Effector memory CD8-positive, alpha-beta T cell (primary cell): Measurements from ENCODE around the gene ANKDD1A.

Source experiments
- ATAC-seq: fragments of 150-1000 bp; cut with Tn5 transposase; replicated peaks from 2 replicates; pipeline ENCODE4 v1.10.0; 2021; ENCODE audit warnings: mild to moderate bottlenecking, moderate library complexity
- DNase-seq, 3 experiments: peaks; one replicate each; pipeline ENCODE4 v3.0.0; 2021
- H3K27ac Mint-ChIP-seq, 2 donors: one replicate each; pipeline ENCODE4 v1.8.0; 2022; ENCODE audit warnings: mild to moderate bottlenecking in 2 of 2, mixed read lengths in 2 of 2, moderate library complexity in 2 of 2
- H3K27me3 Mint-ChIP-seq, 2 donors: one replicate each; pipeline ENCODE4 v1.8.0; 2022; ENCODE audit warnings: mixed read lengths in 2 of 2
- H3K36me3 Mint-ChIP-seq: one replicate; pipeline ENCODE4 v1.8.0; 2022; ENCODE audit warnings: mild to moderate bottlenecking, moderate library complexity, mixed read lengths; ENCODE audit not compliant: insufficient read depth
- H3K4me1 Mint-ChIP-seq, 2 donors: one replicate each; pipeline ENCODE4 v1.8.0; 2022; ENCODE audit warnings: low read depth in 2 of 2, mixed read lengths in 2 of 2
- H3K4me3 Mint-ChIP-seq, 2 donors: one replicate each; pipeline ENCODE4 v1.8.0; 2022; ENCODE audit warnings: mild to moderate bottlenecking in 2 of 2, mixed read lengths in 2 of 2, moderate library complexity in 2 of 2
- H3K9me3 Mint-ChIP-seq, 2 donors: one replicate each; pipeline ENCODE4 v1.8.0; 2022; ENCODE audit warnings: mixed read lengths in 2 of 2

Gene ANKDD1A

GRCh38 chr15:64981812-64982431 is 70.2 kb downstream of the ANKDD1A start:
- Mint-ChIP-seq H3K4me3 (no peak overlapping the region), H3K4me1 (peaks cover 5 to 12% of the 10 kb centered on the region in 2 donors), H3K36me3 (peaks cover 25% of the 10 kb centered on the region), H3K27ac (no peak overlapping the region), H3K9me3 (no peaks in the 10 kb centered on the region), H3K27me3 (no peaks in the 10 kb centered on the region)
- DNase-seq, result no peak
- no peak for ATAC-seq

DNA sequence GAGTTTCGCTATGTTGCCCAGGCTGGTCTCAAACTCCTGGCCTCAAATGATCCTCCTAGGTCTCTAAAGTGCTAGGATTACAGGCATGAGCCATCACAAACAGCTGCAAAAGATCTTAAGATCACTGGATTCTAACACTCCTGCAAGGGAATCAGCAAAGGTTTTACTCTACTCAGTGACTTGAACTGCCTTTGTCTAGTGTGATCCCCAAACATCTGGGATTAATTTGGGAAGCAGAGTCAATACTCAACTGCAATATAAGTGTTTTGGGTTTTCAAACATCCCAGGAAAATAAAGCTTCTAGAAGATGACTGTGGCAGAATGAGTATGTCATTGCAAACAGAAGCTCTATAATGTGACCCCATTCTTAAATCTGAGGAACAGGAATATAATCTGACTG is 70.8 kb downstream of the ANKDD1A start:
- peaks cover 7 to 16% of the 10 kb centered on the region in 2 donors for H3K4me1 Mint-ChIP-seq
- H3K36me3 Mint-ChIP-seq, result peaks cover 25% of the 10 kb centered on the region
- ATAC-seq (no peak), DNase-seq (no peak)
- H3K27me3 Mint-ChIP-seq, result no peaks in the 10 kb centered on the region
- H3K27ac Mint-ChIP-seq, result no peak overlapping the region
- no peak overlapping the region for H3K4me3 Mint-ChIP-seq
- no peaks in the 10 kb centered on the region for H3K9me3 Mint-ChIP-seq

DNA sequence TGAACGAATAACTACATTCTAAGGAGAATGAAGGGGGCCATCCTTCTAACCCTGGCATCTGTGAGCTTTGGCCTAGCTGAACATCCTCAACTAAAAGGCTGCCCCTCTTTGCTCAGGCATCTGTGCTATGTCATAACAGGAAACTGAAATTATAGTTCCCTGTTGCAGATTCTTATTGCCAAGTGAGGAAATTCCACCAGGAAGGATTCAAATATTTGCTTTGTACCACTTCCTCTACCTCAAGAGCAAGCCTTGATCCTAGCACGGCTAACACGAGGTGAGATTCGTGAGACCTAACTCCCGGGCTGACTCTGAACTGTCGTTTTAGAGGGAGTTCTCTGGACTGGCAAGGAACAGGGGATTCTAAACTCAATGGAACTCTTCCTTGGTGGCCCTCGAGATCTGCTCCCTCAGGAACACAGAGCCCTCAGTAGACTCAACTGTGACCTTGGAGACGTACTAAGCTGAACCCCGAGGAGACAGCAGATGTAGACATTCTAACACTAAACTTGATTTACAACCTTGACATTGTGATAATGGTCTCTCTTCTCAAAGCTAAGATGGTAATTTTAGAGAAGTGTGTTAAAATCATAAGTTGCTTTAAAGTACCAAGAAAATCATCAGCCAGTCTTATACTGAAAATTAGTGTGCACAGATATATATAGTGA is 73.8 kb downstream of the ANKDD1A start:
- peak overlapping the region in 1 of 2 donors; percentile 10 for H3K27ac Mint-ChIP-seq
- H3K9me3 Mint-ChIP-seq, result no peaks in the 10 kb centered on the region
- no peak overlapping the region for H3K4me3 Mint-ChIP-seq
- H3K27me3 Mint-ChIP-seq, result no peaks in the 10 kb centered on the region
- ATAC-seq (no peak), DNase-seq (no peak)
- peaks cover 19 to 34% of the 10 kb centered on the region in 2 donors for H3K4me1 Mint-ChIP-seq
- H3K36me3 Mint-ChIP-seq, result peaks cover 23% of the 10 kb centered on the region

DNA sequence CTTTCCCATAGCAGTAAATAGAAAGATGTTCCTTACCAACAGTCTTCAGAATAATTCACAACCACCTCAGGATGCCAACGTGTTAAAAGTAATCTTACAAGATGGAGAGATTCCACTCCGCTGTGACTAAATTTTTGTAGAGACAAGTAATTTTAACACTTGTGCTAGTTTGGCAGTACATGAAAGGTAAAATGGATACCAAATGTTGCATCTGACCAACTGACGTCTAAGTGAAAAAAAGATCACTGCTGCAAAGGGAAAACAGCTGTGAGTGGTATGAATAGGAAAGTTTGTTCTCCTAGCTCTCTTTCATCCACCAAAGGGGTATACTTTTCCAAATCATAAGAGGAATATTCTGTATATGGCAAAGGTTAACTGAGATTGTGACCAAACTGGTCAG is 75.4 kb downstream of the ANKDD1A start:
- Mint-ChIP-seq H3K4me1 (peaks cover 21 to 34% of the 10 kb centered on the region in 2 donors), H3K36me3 (peaks cover 22% of the 10 kb centered on the region), H3K4me3 (no peak overlapping the region), H3K27me3 (no peaks in the 10 kb centered on the region), H3K9me3 (no peaks in the 10 kb centered on the region), H3K27ac (no peak overlapping the region)
- ATAC-seq (no peak), DNase-seq (no peak)

GRCh38 chr15:64989416-64990167 is 77.9 kb downstream of the ANKDD1A start, which contains the start of gene SPG21:
SPG21 (minus strand) TSS chr15:64989914; CDS start chr15:64983569, 6,345 bp downstream.
- Mint-ChIP-seq H3K36me3 (peaks cover 22% of the 10 kb centered on the region), H3K27ac (peak within 1 kb of the TSS; percentile 97 to 98), H3K4me1 (peaks cover 19 to 31% of the 10 kb centered on the region in 2 donors), H3K27me3 (no peaks in the 10 kb centered on the region), H3K9me3 (no peaks in the 10 kb centered on the region), H3K4me3 (peak within 1 kb of the TSS; percentile 97 to 98)
- ATAC-seq (peak; percentile 88), DNase-seq (peak; percentile 91 to 92 (median 92))

GRCh38 chr15:64990168-64990470 is 78.4 kb downstream of the ANKDD1A start:
- Mint-ChIP-seq H3K4me3 (peak overlapping the region; percentile 97 to 98), H3K4me1 (peaks cover 19 to 31% of the 10 kb centered on the region in 2 donors), H3K27ac (peak overlapping the region; percentile 97 to 98), H3K36me3 (peaks cover 22% of the 10 kb centered on the region), H3K27me3 (no peaks in the 10 kb centered on the region), H3K9me3 (no peaks in the 10 kb centered on the region)
- no peak for DNase-seq
- ATAC-seq, result no peak

DNA sequence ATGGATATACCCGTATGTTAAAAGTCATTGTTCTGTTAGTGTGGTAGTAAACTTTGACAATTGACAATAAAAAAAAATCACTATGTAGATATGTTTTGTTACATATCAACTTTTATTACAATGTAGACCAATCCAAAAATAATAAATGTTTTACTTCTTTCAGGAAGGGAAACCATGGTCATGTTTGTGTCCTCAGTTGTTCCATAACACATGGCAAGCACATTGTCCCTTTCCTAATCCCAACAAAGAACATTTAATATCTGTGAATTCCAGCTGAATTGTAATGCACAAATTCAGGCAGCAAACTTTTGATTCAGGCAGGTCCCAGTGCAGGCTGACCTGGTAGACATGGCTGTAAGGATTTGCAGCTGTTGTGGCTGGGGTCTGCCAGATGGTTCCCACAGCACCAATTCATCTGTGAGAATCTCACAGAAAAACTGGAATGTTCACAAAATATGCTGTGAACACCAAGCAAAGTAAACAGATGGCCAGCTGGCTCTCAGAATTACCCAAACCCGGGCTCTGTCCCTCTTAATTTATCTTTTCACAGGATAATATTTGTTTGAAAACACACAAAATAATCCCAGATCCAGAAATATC is 79.9 kb downstream of the ANKDD1A start:
- Mint-ChIP-seq H3K27me3 (no peaks in the 10 kb centered on the region), H3K9me3 (no peaks in the 10 kb centered on the region), H3K4me3 (no peak overlapping the region), H3K36me3 (peaks cover 21% of the 10 kb centered on the region), H3K27ac (peak overlapping the region in 1 of 2 donors; percentile 97), H3K4me1 (peaks cover 19 to 25% of the 10 kb centered on the region in 2 donors)
- ATAC-seq (no peak), DNase-seq (no peak)

- no peak for DNase-seq
- ATAC-seq, result no peak
- Mint-ChIP-seq H3K4me1 (peaks cover 12 to 14% of the 10 kb centered on the region in 2 donors), H3K27ac (no peak overlapping the region), H3K36me3 (peaks cover 18% of the 10 kb centered on the region), H3K9me3 (no peaks in the 10 kb centered on the region), H3K27me3 (no peaks in the 10 kb centered on the region), H3K4me3 (no peak overlapping the region)
These were observed 81.6 kb downstream of the ANKDD1A start for GRCh38 chr15:64993290-64993689.

GRCh38 chr15:64997066-64997465 is 85.4 kb downstream of the ANKDD1A start:
- Mint-ChIP-seq H3K4me3 (no peak overlapping the region), H3K27ac (no peak overlapping the region), H3K4me1 (no peaks in the 10 kb centered on the region), H3K27me3 (no peaks in the 10 kb centered on the region), H3K36me3 (no peaks in the 10 kb centered on the region), H3K9me3 (no peaks in the 10 kb centered on the region)
- no peak for DNase-seq
- no peak for ATAC-seq

- DNase-seq (no peak), ATAC-seq (no peak)
- no peak overlapping the region for H3K4me3 Mint-ChIP-seq
- no peak overlapping the region for H3K27ac Mint-ChIP-seq
- H3K36me3 Mint-ChIP-seq, result peaks cover 6% of the 10 kb centered on the region
- H3K4me1 Mint-ChIP-seq, result no peaks in the 10 kb centered on the region
- no peaks in the 10 kb centered on the region for H3K9me3 Mint-ChIP-seq
- no peaks in the 10 kb centered on the region for H3K27me3 Mint-ChIP-seq
These were observed 86.2 kb downstream of the ANKDD1A start for GRCh38 chr15:64997745-64998375.

- Mint-ChIP-seq H3K27ac (no peak overlapping the region), H3K4me1 (no peaks in the 10 kb centered on the region), H3K4me3 (no peak overlapping the region), H3K27me3 (no peaks in the 10 kb centered on the region), H3K36me3 (peaks cover 18% of the 10 kb centered on the region), H3K9me3 (no peaks in the 10 kb centered on the region)
- DNase-seq, result no peak
- no peak for ATAC-seq
These were observed 93.3 kb downstream of the ANKDD1A start for GRCh38 chr15:65004993-65005392.

DNA sequence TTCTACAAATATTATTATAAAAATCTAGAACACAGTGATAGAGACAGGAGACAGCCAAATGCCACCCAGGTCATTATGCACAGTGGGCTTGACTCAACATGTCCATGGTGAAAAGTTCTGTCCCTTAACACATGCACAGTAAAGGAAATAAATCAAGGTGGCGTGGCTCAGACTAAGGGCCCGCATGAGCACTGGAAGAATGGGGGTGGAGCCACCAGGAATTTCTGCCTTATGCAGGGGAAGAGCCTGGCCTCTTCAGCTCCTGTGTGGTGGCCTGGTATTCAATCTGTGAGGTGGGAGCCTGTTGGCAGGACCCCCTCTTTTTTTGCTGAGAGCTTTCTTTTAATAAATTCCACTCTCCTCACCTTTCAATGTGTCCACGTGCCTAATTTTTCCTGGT is 95.2 kb downstream of the ANKDD1A start:
- Mint-ChIP-seq H3K36me3 (peaks cover 18% of the 10 kb centered on the region), H3K27me3 (no peaks in the 10 kb centered on the region), H3K9me3 (no peaks in the 10 kb centered on the region), H3K4me1 (no peaks in the 10 kb centered on the region), H3K27ac (no peak overlapping the region), H3K4me3 (no peak overlapping the region)
- ATAC-seq (no peak), DNase-seq (no peak)
